Measurements from ENCODE around the gene IL18RAP.

Gene IL18RAP

GRCh38 chr2:102424754-102425153 is 1.8 kb downstream of the IL18RAP start:
- DNase-seq (ENCODE audit: low spot score), result no peak

DNA sequence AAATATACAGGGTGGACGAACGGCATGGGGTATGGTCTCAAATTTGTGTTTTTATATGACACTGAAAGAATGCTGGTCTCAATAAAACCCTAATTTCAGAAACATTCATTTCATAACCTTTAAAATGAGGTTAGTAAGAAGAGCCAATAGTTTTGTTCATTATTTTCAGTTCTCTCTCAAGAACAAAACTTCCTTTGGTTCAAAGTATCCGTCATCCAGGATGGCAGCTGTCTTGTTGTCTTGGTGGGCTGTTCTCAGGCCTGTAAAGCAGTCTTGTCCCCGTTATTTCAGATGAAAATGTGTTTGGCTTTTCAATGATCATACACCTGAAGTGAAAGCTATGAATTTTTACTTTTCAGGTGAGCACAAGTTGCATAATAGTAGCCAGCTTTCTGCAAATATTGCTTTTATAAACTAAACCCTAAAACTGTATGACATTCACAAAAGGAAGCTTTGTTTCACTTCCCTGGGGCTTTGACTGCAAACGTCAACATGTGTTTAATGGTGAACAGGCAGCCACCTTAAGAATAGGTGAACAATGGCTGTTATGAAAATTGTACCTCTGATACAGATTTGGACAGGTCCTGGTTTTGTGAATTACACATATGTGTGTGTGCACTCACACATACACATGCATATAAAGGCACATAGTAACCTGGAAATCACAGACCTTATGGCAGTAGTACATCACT is 2.6 kb downstream of the IL18RAP start:
- no peak for DNase-seq (ENCODE audit: low spot score)

DNA sequence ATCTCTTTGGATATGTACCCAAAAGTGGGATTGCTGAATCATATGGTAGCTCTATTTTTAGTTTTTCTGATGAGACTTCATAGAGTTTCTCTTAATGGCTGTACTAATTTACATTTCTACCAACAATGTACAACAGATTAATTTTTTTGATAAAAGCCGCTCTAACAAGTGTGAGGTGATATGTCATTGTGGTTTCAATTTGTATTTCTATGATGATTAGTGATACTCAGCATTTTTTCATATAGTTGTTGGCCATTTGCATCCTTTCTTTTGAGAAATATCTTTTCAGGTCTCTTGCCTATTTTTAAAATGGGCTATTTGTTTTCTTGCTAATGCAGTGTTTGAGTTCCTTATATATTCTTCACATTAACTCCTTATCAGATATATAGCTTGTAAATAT is 4.3 kb downstream of the IL18RAP start:
- DNase-seq (ENCODE audit: low spot score), result no peak

GRCh38 chr2:102428573-102428972 is 5.6 kb downstream of the IL18RAP start:
- no peak for DNase-seq (ENCODE audit: low spot score)

DNA sequence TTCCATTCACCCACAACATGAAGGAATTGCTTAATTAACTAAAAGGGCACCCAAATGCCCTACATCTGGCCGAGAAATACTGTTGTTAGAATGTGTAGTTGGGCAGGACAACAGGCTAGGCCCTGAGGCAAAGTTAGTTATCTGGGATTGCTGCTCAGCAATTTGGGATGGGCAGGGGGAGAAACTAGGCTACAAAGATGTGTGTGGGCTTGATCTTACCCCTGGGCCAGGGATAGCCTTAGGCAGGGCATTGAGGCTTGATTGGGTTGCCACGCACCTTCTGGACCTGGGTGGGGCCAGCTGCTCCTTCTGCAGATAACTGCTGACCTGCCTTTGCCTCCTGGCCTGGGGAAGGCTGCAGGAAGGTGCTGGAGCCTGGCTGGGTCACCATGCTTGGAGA is 9.4 kb downstream of the IL18RAP start:
- no peak for DNase-seq (ENCODE audit: low spot score)

- no peak for DNase-seq (ENCODE audit: low spot score)
These were observed 11.2 kb downstream of the IL18RAP start for GRCh38 chr2:102433973-102434654.

DNA sequence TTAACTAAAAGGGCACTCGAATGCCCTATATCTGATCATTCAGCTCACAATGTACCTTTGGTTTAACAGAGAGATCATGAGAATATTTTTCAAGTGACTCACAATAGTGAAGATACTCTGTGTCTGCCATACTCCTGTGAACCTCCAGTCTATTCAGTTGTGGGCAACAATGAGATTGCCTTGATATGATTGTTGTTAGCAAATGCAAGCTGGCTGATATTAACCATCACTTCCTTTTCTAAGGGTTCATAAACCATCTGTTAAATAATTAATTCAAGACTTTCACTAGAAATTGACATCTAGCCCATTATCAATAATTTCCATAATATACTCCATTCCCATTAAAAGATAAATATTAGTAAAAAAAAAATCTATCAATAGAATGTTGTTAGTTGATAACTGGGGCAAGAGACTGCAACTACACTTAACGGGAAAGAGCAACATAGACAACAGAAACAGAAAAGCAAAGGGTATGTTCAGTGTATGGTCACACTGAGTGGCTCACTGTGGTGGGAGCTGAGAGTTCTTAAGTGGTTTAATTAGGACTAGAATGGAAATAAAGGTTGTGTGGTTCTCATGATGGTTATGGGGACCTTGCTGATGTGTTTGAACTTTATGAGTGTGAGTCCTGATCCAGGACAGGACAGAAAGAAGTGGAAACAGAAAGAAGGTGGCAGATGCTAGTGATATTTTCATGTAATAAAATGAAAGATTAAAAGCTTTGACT is 11.9 kb downstream of the IL18RAP start:
- no peak for DNase-seq (ENCODE audit: low spot score)

DNA sequence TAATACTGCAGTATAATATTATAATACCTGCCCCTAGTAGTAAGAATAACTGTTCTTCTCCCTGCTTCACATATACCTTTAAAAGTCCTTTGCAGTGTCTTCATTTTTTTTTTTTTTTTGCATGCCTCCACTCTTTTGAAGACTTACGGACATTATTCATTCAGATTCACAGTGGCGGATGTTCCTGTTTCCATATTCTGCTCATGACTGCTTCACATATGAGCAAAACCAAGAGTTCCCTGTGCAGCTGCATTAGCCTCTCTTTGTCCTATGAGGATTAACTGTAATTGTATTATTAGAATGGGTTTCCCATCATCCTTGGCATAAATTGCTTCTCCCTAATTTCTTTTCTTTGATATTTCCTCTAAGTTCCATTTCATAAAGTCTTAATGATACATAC is 12.8 kb downstream of the IL18RAP start:
- no peak for DNase-seq (ENCODE audit: low spot score)

- no peak for DNase-seq (ENCODE audit: low spot score)
These were observed 13.4 kb downstream of the IL18RAP start for GRCh38 chr2:102436323-102436722.

DNA sequence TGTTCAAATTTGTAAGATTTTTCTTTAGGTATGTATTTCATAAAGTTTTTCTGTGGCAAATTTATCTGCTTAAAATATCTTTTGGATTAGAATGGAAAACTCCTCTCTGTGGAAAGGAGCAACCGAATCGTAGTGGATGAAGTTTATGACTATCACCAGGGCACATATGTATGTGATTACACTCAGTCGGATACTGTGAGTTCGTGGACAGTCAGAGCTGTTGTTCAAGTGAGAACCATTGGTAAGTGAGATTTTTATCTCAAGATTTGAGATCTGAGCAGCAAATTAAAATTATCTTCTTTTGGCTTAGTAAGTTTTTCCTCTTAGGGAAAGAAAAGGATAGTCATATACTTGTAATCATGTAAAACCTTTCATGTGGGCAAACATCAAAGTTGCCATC is 14.2 kb downstream of the IL18RAP start:
- no peak for DNase-seq (ENCODE audit: low spot score)

DNA sequence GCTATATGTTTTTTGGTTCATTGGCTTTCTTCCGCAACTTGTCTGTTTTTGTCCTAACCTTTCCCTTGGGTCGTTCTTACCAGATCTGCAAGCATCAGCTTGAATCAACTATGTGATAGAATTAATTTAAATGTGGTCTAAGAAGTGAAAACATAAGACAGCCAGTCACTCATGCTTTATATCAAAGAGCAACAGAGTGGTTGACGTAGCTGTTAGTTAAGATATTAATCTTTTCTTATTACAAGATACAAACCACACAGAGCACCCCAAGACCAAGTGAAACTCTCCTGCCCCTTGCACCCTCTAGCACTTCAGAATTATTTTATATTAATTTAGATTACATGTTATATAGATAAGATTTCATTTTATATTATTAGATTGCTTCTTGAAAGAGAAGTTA is 15.2 kb downstream of the IL18RAP start:
- no peak for DNase-seq (ENCODE audit: low spot score)

DNA sequence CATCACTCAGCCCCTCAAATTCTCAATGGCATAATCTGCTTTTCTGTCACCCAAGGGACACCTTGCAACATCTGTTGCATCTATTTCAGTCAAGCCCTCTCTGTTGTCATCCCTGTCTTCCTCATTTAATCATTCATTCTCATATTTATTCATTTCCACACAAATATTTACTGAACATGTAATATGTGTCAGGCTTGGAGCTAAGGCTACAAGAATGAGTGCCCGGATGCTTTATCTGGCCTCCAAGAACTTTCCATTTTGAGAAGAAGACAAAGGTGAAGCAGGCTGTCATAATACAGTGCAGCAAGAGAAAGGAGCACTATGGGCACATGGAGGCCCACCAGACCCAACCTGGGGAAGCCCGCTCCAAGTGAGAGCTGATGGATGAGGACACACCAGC is 15.6 kb downstream of the IL18RAP start:
- DNase-seq (ENCODE audit: low spot score), result no peak

GRCh38 chr2:102439065-102439695 is 16.2 kb downstream of the IL18RAP start:
- no peak for DNase-seq (ENCODE audit: low spot score)

DNA sequence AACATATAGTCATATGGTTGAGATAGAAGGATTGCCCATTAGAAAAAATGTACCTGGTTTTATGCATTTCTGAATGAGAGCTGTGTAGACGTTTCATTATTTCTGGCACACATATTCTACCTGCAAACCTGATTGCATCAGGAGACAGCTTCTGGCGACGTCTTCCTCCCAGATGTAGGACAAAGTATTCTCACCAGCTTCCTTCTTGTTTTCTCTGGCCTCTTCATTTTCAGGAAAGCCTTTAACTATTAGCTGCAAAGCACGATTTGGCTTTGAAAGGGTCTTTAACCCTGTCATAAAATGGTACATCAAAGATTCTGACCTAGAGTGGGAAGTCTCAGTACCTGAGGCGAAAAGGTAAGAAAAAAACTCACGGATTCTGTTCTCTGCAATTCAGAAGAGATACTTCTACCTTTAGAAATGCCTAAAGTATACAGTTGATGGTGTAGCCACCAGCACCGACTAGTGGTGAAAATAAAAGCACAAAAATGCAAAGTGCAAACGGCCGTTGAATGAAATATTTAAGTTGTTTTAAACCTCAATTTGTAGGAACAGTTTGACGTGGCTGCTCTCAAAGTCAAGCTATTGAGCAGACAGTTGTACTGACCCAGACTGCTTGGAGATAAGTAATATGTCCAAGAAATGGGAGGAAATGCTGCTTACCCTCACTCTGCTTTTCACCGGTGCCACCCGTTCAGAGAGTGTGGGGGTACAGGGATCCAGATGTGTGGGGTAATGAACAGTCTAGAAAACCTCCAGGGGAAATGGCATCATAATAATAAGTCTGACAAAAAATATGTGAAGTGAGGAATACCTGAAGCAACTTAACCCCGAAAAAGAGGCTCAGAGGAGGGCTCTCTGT is 20.2 kb downstream of the IL18RAP start:
- DNase-seq (ENCODE audit: low spot score), result peak; percentile 45

GRCh38 chr2:102444233-102444632 is 21.3 kb downstream of the IL18RAP start:
- no peak for DNase-seq (ENCODE audit: low spot score)

- no peak for DNase-seq (ENCODE audit: low spot score)
These were observed 24.0 kb downstream of the IL18RAP start for GRCh38 chr2:102446936-102447335.

- peak; percentile 66 for DNase-seq (ENCODE audit: low spot score)
These were observed 26.5 kb downstream of the IL18RAP start for GRCh38 chr2:102449370-102449974.

- no peak for DNase-seq (ENCODE audit: low spot score)
These were observed 29.0 kb downstream of the IL18RAP start for GRCh38 chr2:102451968-102452367.

DNA sequence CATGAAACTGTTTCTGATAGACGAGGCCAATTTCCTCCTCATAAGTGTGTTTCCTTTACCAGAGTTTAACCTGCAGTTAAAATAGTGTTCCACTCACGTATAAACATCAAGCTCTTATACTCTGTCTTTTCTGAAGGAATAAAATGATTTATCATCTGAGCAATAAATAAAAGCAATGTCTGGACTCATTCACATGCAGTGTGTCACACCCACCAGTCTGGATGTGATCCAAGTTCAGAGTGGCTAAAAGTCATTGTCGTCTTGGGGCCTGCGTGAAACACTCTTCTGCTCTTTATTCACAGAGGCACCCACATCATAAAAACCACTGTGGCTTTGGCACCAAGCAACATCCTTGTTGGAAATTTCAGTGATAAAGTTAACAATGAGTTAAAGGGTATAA is 30.5 kb downstream of the IL18RAP start:
- DNase-seq (ENCODE audit: low spot score), result no peak

GRCh38 chr2:102455061-102455670 is 32.2 kb downstream of the IL18RAP start:
- no peak for DNase-seq (ENCODE audit: low spot score)

DNA sequence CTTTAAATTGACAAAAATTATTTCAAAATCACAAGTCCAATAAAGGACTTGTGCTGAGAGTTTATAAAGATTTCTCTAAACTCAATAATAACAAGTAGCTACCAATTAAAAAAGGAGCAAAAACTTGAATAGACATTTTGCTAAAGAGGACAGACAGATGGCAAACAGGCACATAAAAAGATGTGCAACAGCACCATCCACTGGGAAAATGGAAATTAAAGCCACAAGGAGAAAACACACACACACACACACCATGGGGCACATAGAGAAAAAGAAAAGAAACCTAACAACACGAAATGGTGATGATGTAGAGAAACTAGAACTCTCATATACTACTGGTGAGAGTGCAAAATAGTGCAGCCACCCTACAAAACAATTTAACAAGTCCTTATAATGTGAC is 37.5 kb downstream of the IL18RAP start:
- DNase-seq (ENCODE audit: low spot score), result no peak
